ENCODE data around the gene TMEM212.

- TF ChIP-seq CTCF (IDR thresholded peaks at IDR 0.05; ENCODE audit: borderline replicate concordance, extremely low read depth, low read length, poor library complexity, severe bottlenecking) (no peak), EZH2 (IDR thresholded peaks at IDR 0.05; ENCODE audit: borderline replicate concordance, low read depth, low read length, severe bottlenecking) (no peak)
Measured at GRCh38 chr3:171854649-171855305, 11.6 kb downstream of the TMEM212 start.
